Measurements from ENCODE around the gene LCP2.
A peak's percentile ranks its signal among the peaks of the same experiment; 100 is the strongest.

Gene LCP2

DNA sequence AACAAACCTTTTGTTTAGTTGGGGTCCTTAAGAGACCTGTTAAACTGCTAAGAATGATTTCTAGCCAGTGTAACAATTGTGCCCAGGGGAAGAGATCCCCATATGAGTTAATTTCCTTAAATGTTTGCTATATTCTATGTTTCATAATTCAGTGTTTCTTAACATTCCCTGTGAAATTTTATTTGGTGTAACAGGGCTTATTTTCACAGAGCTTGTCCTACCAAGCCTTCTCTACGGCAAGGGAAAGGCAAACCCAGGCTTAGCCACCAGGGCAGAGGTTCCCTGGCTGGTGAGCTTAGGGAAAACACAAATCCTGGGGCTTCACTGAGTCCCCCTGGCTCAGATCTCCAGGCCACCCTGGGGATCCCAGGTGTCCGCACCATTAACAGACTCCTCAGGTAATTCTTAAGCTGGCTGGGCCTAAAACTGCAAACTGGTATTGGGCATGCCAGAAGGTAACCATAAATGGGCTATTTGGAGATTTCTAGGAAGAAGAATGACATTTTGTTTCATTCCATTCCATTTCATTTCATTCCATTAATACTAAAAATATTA, 17.0 kb upstream of the LCP2 start:
- DNase-seq: no peak

DNA sequence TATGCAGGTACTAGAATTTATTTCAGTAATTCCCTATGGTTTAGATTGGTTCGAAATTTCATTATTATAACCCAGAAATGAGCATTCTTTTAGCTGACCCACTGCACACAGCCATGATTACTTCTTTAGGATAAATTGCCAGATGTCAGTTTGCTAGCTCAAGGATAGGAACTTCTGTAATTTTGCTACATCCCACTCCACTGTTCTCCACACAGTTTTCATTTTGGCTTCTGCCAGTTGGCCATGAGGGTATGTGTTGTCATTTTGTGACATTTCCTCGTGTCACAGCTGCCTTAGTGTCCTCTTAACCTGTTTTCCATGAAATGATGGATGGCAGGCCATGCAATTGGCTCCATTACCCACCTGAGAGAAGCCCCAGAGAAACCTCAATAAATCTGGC, 16.2 kb upstream of the LCP2 start:
- no peak for DNase-seq

DNA sequence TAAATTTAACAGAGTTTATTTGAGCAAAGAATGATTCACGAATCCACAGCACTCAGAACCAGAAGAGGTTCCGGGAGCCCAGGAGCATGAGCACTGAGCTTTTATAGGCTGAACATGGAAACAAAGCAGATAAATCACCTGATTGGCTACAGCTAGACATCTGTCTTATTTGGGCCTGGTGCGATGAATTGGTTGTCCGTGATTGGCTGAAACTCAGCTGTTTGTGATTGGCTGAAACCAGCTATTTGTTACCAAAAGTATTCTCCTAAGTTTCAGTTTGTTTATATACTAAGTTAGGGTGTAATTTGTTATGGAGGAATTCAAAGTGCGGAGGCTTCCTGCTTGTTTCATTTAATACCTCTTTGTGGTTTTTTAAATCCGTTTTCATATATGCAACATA, 15.8 kb upstream of the LCP2 start:
- DNase-seq: no peak

DNA sequence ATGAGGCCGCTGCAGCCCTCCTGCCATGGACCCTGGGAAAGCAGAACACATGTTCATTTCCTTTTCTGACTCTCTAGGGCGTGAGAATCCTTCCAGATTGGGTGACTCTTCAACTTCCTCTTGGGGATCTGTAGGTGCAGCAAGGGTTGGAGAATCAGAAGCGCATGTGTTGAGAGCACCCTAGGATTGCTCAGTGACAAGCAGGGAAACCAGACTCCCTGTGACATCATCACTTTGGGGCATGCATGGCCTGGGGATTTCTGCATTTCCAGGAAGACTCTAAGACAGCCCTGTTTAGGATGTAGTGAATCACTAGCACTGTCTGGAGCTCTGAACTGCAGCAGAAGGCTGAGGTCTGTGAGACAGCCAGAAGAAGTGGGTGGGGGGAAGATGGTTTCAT, 15.1 kb upstream of the LCP2 start:
- DNase-seq: peak; percentile 42

DNA sequence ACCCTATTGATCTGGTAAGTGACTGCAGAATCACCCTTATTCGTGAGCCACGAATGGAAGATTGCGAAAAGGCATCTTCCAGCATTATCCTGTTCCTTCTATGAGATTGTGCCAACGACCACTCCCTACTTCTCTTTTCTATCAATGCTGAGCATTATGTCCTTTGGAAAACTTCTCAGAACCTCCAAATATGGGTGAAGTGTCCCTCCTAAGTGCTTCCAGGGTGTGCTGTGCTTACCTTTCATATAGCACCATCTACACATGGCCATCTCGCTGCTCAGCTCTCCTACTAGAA, 14.7 kb upstream of the LCP2 start:
- DNase-seq: no peak

DNA sequence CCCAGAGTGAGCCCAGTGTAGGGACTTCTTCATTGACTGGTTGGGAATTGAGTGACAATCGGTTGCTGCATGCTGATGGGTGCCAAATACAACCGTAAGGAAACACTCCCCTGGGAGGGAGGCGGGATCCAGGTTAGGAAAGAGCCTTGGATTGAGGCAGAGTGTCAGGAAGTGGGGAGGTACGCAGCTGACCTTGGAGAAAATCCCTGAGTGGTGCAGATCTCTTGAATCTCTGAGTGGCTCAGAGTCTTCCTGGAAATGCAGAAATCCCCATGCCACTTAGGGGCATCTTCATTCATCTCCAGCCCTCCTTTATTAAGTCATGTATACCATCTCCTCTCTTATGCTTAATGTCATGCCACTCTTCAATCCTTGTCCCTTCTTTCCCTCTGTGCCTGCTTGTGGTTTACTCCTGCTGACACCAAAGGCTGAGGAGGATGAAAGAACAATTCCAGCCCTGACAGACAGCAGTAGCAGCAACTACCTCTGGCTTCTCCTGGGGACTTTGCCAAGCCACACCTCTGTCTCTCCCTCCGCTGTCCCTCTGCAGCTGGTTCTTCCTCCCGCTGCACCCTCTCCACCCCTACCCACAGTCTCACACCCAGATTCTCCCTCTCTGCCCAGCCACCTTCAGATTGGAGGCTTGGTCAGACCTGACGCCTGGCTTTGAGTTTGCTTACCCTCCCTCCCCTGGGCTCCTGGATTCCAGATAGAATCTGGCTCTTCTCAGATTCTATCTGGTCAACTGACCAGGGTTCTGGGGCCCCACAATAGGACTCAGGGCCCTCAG, 14.1 kb upstream of the LCP2 start:
- DNase-seq: peak; percentile 9

DNA sequence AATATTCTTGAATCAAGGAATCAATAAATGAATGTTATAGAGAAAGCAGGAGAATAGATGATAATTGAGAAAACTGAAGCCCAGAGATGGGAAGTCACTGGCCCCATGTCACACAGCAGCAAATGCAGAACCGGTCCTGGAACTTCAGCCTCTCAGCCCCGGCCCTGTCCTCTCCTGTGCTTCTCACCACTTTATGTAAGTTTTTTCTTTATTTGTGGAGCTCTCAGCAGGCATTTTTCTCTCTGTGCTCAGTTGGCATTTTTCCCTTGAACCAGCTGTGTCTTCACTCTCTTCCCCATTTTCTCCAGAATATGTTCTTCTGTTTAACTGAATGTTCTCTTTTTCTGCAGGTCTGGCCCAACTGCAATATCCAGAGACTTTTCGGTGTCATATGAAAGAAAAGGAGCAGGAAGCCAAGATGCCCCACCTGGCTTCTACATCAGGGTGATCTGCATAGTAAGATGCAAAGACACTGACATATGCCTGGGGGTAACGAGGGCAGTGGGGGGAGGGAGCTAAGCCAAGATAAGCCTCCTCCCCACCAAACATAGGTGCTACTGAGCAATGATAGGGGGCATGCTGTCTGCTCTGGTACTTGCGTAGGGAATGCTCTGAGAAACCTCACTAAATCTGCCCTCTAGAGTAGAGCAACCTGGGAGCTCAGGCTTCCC, 12.8 kb upstream of the LCP2 start:
- DNase-seq: no peak

DNA sequence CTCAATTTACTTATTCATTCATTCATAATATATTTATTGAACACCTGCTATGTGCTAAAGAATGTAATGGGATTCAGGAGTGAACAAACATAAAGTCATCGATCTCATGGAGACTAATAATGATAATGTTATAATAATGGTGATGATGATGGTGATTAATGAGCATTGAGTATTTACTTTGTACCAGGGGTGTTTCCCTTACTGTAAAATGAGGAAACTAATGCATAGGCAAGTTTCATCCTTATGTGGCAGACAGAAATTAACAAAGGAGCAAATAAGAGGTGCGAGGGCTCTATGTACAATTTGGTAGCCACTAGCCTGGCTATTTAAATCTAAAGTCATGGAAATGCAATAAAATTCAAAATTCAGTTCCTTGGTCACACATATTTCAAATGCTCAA, 11.1 kb upstream of the LCP2 start:
- DNase-seq: no peak

DNA sequence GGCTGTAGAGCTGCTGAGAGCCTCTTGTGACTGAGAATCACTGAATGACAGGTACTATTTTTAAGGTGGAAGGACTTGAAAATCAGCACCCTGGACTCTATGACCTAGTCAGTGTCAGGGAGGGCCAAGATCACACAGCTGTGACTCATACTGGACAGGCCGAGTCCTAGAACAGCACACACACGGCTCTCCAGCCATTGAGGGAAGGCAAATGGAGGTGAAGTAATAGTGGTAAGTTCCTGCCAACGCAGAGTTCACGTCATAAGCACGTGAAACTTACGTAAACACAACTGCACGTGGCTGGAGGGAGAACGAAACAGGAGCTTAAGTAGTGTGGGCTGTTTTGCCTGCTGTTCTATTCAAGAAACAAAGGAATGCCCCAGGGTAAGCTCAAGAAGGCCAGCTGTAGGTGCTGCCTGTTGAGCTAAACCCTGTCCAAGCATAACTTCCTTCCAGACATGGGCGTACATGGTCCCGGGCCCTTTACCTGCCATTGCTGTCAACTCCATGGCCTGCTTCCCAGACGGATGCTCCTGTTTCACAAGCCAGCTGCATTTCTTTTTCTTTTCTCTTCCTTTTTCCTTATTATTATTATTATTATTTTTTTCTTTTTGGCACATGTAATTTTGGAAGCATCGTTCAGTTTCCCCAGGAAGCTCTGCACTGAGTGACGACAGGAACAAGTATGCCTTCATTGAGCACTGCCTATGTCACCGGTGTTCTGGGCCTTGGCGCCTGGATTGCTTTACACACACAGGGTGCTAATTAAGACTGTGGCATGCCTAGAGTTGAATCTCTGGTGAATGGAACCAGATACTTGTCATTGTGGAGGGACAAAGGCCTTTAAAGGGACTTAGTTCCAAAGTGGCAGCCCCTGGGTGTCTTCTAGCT, 10.2 kb upstream of the LCP2 start:
- DNase-seq: peak; percentile 42

DNA sequence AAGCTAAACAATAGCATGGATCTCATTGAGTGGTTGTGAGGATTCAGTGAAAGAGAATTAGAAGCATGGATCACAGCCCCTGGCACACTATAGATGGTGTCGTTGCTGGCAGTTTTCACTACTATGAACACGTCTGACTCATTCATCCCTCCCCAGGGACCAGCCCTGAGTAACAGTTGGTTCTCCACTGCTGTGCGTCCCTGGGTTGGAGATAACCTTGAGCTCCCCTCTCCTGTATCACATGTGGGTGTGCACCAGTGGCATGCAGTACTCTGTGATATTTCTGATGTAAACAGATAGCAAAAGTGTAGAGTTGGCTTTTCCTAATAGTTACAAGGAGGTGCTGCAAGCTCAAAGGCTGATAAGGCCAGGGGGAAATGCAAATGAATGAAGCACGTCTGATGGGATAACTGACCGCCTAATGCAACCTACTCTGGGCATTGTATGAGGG, 8.8 kb upstream of the LCP2 start:
- DNase-seq: peak; percentile 51

DNA sequence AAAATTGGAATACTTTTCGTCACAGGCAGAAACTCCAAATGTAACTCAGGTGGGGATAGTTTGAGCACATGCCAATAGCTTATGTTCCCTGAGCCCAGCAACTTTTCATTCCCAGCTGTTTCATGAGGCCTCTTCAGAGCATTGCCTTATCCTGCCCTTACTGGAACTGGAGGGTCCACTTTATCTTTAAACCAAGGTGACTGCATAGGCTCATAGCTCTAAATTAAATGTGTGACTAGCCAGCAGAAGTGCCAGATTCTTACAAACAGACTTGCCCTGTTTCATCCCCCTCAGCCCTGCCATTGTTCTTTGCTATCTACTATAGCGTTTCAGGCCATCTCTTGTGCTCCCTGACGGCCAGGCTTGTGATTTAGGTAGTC, 8.1 kb upstream of the LCP2 start:
- DNase-seq: no peak

DNA sequence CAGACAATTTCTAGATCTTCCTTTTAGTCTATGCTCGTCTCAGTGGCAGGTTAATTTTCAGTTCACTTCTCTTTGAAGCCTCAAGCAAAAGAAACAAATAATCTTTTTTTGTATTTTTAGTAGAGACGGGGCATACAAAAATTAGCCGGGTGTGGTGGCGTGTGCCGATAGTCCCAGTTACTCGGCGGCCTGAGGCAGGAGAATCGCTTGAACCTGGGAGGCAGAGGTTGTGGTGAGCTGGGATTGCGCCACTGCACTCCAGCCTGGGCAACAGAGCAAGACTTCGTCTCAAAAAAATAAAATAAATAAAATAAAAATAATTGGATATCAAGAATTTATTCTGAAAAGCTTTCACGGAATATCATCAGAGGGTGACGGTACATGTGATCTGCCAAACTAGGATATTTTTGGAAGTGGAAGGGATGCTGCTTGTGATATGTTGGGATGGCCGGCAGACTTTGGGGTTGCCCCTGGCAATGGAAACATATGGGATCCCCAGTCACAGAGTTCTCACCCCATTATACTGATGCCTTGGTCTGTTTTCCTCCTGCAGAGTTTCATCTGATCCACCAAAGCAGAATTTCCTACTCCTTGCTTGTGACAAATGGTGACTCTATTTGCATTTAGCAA, 7.6 kb upstream of the LCP2 start:
- DNase-seq: no peak

DNA sequence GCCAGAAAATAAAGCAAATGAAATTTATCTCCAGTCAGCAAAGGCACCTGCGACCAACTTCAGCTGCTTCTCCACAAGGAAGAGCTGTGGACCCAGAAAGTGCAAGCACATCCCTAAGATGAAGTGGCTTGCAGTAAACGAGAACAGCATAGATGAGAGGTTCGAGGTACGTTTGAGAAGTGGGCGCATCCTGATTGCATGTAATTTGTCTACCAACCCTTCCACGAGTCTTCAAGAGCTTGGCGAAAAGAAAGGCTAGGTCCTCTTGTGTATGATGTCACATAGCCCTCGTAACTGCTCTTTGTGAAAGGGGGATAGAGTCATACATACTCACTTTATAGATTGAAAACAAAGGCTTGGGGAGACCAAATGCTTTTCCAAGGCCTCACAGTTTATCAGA, 6.0 kb upstream of the LCP2 start:
- DNase-seq: no peak

DNA sequence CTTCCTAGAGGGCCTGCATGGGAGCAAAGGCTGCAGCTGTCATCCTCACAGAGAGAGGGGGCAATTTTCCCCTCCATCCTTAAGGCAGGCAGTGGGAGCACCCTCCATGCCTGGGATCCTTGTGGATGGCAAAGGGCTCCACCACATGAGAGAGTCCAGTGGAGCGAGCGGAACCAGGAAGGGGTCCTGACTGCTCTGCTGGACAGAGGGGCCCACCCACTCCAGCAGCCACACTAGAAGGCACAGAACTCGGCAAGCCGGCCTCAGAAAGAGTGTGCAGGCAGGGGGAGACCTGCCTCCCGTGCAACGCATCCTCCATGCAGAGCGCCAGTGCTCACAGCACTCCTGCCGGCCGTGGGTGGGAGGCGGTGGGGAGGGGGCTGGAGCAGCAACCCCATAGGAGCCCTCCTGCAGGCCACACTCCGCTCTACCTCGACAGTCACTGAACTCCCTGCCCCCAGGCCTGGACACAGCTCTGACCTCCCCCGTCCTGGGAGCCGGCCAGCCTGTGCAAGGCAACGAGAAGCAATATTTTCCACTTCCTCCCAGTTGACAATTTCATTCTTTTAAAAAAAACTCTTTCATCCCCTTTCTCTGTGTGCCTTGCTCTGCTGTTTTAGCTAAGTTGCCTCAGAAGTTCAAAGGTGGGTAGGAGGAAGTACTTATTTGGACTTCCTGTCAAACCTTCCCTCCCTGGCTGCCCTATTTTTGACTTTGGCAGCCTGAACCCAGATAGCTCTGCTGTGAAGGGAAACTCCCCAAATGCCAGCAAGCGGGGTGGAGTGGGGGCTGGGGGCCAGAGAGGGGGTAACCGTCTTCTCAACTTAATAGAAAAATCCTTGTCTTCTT, 5.3 kb upstream of the LCP2 start:
- peak; percentile 85 for DNase-seq

DNA sequence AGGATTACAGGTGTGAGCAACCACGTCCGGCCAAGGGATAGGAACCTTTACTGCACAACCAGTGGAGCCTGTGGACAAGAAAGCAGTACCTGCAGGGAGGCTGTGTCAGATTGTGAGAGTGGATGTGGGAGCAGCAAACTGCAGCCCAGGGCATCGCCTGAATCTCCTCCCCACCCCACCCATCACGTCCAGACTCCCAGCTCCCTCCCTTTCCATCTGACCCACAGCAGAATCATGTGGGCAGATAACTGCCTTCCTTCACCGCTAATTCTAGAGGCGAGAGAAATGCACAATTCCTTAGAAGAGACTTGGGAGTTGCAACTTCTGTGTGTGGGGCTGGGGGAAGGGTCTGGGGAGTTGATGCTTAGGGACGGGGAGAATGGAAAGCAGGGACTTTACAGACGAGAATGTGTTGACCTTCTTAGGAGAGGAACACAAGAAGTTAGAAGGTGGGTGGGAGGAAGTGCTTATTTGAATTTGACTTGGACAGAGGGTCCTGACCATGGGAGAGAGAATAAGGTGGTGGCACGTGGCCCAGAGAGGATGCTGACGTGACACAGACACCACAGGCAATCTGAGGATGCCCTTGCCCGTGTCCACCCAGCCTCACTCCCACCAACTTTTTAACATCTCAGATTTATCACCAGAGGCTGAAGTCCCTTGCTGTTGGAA, 4.5 kb upstream of the LCP2 start:
- no peak for DNase-seq

DNA sequence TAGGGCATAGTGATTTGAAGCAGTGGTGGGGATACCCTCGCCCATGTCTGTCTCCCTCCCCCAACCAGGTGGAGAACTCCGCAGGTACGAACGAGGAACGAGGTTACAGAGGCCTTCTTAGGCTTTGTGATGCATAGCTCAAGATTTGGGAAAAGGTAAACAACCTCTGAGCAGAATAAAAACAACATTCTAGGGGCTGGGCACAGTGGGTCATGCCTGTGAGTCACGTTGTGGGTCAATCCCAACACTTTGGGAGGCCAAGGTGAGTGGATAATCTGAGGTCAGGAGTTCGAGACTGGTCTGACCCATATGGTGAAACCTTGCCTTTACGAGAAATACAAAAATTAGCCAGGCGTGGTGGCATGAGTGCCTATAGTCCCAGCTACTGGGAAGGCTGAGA, 3.6 kb upstream of the LCP2 start:
- no peak for DNase-seq

DNA sequence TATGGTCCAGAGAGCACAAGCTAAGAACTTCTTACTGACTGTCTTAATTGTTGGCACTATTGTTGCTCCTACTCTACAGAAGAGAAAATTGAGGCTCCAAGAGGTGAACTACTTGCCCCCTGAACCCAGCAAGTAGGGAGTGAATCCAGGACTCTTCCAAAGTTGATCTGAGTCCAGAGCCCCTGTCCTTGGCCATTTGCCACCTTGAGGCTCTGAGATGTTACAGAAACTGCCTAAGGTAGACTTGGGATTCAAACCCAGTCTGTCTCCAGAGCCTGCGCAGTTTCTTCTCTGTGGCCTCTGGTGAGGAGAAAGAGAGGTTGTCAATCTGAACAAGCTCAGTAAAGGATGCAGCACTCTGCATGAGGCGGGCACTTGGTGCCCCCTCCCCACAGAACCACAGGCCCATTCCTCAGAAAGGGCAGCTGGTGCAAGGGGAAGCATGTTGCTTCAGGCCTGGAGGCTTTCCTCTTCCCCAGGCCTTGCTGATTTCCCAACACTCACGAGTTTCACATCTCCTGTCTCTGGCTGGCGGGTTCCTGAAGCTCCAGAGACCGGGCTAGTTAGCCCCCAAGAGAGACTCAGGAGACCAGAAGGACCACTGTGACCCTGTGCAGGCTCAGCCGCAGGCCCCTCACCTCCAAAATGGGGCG, 2.9 kb upstream of the LCP2 start:
- DNase-seq: peak; percentile 81

DNA sequence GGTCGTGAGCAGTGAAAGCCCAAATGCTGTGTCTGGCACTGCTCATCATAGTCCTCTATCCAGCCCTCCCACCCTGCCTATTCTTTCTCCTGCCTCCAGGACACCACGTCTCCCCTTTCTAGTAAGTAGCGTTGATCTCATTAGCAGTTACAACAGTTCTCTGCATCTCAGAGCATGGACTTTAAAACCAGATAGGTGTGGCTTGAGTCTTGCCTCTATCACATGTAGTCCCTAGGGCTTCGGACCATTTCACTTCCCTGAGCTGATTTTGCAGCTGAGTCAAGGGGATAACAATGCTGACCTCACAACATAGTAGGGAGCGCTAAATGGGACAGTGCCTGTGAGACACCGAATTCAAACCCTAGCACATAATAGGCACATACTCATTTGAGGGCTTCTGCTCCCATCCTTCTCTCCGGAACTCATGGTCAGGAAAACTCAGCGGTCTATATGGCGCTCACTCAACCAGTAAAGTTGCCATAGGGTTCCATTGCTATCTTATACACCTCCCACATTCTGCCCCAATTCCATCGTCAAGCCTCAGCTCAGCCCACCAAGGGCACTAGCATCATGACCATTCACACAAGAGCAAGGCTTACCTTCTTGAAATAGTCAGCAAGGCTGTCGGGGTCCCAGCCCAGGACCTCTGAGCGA, 515 bp downstream of the LCP2 start:
- DNase-seq: no peak

DNA sequence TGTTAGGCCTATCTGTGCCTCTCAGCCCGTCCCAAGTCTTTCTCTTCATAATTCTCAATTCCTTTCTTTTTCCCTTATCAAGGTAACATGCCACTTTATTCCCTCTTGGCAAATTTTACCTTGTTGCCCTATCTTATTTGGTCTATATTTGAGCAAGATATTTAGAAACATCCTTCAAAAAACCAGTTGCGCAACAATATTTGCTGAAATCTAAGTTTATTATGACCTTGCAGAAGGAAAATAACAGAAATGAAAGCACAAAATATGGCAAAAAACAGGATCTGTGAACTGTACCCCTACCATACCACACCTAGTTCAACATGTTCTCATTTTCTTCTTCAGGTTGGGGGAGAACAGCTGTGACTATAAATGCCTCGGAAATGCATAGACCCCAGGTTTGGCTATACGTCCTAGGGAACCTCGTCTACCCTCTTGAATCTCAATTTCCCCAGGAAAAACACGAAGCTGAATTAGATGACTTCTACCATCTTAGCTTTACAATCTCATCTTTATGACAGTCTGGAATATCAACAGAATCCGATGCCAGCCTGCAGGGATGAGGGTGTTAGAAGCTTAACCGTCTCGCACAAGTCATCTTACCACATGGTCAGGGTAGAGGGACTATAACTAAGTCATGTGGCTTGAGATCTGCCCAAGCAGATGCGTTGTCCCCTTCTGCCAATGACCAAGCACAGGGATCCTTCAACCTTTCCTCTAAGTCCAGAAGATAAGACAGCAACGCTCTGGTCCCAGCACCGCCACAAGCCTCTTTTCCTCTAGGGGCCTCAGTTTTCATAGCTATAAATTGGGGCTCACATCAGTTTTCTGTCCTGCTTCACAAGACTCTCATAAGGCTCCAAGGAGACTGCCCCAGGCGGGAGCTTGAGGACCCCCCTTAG, 1.3 kb downstream of the LCP2 start:
- DNase-seq: peak; percentile 25

Measured in GF-D8 (cell line).